Stimulated activated naive CD8-positive, alpha-beta T cell treated with anti-CD3 and anti-CD28 coated beads, Interleukin-15, amount 100 ng/mL, for 72 hours (primary cell): ENCODE measurements around the gene GPX6.
"Not testable (repeated sequence)": the region's sequence is repeated elsewhere in the genome, so short reads cannot be mapped to it uniquely, and the experiment has no call there.

Source experiments
- ATAC-seq: fragments of 150-1000 bp; cut with Tn5 transposase; 2 replicates; pipeline ENCODE4 v1.10.0; 2021; ENCODE audit warnings: mild to moderate bottlenecking, moderate library complexity
- DNase-seq, 2 donors: peaks; one replicate each; pipeline ENCODE4 v3.0.0; 2021 to 2022
- H3K27ac Mint-ChIP-seq, 2 donors: one replicate each; pipeline ENCODE4 v1.8.0; 2022; ENCODE audit warnings: mild to moderate bottlenecking in 2 of 2, mixed read lengths in 2 of 2, moderate library complexity in 2 of 2
- H3K27me3 Mint-ChIP-seq: one replicate; pipeline ENCODE4 v1.8.0; 2022; ENCODE audit warnings: mixed read lengths
- H3K4me1 Mint-ChIP-seq: one replicate; pipeline ENCODE4 v1.8.0; 2022; ENCODE audit warnings: mild to moderate bottlenecking, mixed read lengths
- H3K4me3 Mint-ChIP-seq, 2 donors: one replicate each; pipeline ENCODE4 v1.8.0; 2022; ENCODE audit warnings: mild to moderate bottlenecking in 2 of 2, mixed read lengths in 2 of 2, moderate library complexity in 1 of 2
- H3K9me3 Mint-ChIP-seq, 2 donors: one replicate each; pipeline ENCODE4 v1.8.0; 2022; ENCODE audit warnings: mixed read lengths in 2 of 2

GPX6 gene

DNA sequence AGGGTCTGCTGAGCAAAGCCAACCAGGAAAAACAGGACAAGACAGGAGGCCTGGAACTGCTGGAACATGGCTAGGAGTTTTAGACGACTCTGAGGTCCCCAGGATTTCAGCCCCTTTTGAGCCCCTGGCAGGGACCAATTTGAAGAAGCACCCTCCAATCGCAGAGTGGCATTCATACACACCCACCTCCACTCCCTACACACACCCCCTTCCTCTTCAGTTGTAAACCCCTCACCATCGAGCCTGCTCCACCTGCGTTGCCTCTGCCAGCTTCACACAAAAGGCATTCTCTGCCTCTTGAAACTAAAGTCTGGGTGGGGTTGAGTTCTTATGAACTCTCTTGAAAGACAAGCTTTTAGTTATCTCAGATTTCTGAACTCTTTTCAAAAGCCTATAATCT lies at the start of gene GPX6:
TSS of gene GPX6 (minus strand) at position 118 of the 400 bp plus-strand sequence. CDS start at position 68, 50 bp downstream.
- DNase-seq, result no peak
- Mint-ChIP-seq H3K4me1 (no peaks in the 10 kb centered on the region), H3K4me3 (no peak within 1 kb of the TSS), H3K27ac (no peak within 1 kb of the TSS), H3K27me3 (peaks cover 32% of the 10 kb centered on the region), H3K9me3 (no peaks in the 10 kb centered on the region)
- ATAC-seq, result no peak

DNA sequence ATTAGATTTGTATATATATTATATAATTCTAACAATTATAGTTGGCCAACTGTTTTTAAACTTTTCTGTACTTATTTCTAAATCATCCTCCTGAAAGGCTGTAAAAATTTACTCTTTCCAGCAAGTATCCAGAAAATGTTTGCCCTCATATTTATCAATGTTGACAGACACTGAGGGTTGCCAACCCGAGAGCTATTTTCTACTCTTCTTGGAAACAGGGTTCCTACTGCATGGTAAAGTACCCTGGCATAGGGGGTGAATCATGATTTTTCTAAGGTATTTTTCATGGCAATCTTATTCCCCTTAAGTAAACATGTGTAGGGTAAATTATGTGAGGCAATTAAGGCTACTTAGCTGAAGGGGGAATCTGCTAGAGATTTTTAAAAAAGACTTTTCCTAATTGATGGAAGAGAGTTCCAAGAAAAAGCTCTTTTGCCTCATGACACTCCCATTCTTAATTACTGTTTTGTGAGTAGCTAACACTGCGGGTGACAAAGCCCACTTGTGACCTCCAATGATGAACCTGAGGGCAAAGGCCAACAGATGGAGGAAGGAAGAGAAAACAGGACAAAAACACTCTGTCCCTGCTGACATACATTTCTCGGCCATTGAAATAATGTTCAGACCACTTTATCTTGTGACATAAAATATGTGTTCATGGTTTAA lies 48.0 kb upstream of the GPX6 start:
- Mint-ChIP-seq H3K4me3 (no peak overlapping the region), H3K27ac (no peak overlapping the region), H3K27me3 (peaks cover 55% of the 10 kb centered on the region), H3K9me3 (no peaks in the 10 kb centered on the region), H3K4me1 (no peaks in the 10 kb centered on the region)
- no peak for ATAC-seq
- no peak for DNase-seq

GRCh38 chr6:28558629-28559028 lies 43.0 kb upstream of the GPX6 start:
- DNase-seq (no peak), ATAC-seq (no peak)
- Mint-ChIP-seq H3K27ac (no peak overlapping the region), H3K4me1 (peaks cover 6% of the 10 kb centered on the region), H3K4me3 (no peak overlapping the region), H3K27me3 (peaks cover 50% of the 10 kb centered on the region), H3K9me3 (no peaks in the 10 kb centered on the region)

GRCh38 chr6:28555136-28555535 lies 39.5 kb upstream of the GPX6 start:
- no peak for ATAC-seq
- no peak overlapping the region for H3K27ac Mint-ChIP-seq
- H3K9me3 Mint-ChIP-seq, result no peaks in the 10 kb centered on the region
- H3K27me3 Mint-ChIP-seq, result peaks cover 59% of the 10 kb centered on the region
- DNase-seq, result no peak
- H3K4me3 Mint-ChIP-seq, result no peak overlapping the region
- H3K4me1 Mint-ChIP-seq, result peaks cover 6% of the 10 kb centered on the region

GRCh38 chr6:28553986-28554881 lies 38.6 kb upstream of the GPX6 start:
- no peak for ATAC-seq
- DNase-seq, result no peak
- no peak overlapping the region for H3K27ac Mint-ChIP-seq
- no peaks in the 10 kb centered on the region for H3K9me3 Mint-ChIP-seq
- peak overlapping the region; percentile 6 to 36 for H3K4me3 Mint-ChIP-seq
- peaks cover 62% of the 10 kb centered on the region for H3K27me3 Mint-ChIP-seq
- peaks cover 6% of the 10 kb centered on the region for H3K4me1 Mint-ChIP-seq

GRCh38 chr6:28553384-28553985 lies 37.9 kb upstream of the GPX6 start:
- Mint-ChIP-seq H3K4me3 (no peak overlapping the region), H3K27me3 (peaks cover 70% of the 10 kb centered on the region), H3K4me1 (peaks cover 6% of the 10 kb centered on the region), H3K27ac (no peak overlapping the region), H3K9me3 (no peaks in the 10 kb centered on the region)
- no peak for DNase-seq
- no peak for ATAC-seq

DNA sequence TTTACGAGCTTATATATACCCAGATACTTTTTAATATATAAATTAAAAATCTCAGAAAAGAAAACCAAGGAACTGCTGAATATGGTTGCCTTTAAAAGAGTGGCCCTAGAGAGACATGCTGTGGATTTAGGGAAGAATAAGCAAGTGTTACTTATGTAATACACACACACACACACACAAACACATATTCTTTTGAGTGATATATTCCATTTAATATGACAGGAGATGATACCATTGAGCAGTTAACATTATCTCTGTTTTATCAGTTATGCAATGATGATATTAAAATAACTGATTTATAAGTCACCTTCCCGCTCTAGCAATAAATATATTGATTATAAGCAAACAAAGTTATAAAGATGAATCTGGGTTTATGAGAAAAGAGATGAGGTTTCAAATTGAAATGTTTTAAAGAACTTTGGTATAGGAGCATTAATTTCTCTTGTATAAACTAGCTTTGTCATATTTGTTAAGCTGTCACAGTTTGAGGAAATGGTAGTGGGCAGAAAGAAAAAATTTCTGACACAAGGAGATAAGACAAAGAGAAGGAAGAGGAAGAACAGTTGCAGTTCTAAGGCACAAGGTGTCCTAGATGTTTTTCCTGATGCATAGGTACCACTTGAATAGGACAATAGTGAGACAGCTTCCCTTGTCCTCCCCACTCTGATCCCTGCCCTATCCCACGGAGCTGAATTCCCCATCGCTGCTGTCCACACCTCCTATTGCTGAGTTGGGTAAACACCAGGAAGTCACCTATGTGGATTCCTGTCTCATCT lies 36.5 kb upstream of the GPX6 start:
- no peak for DNase-seq
- no peak for ATAC-seq
- peaks cover 78% of the 10 kb centered on the region for H3K27me3 Mint-ChIP-seq
- H3K4me1 Mint-ChIP-seq, result peaks cover 6% of the 10 kb centered on the region
- H3K9me3 Mint-ChIP-seq, result no peaks in the 10 kb centered on the region
- no peak overlapping the region for H3K27ac Mint-ChIP-seq
- H3K4me3 Mint-ChIP-seq, result no peak overlapping the region

DNA sequence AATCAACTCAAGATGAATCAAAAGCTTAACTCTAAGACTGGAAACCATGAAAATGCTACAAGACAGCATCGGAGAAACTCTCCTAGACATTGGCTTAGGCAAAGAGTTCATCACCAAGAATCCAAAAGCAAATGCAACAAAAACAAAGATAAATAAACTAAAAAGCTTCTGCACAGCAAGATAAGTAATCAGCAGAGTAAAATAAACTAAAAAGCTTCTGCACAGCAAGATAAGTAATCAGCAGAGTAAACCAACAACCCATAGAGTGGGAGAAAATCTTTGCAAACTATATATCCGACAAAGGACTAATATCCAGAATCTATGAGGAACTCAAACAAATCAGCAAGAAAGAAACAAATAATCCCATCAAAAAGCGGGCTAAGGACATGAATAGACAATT lies 31.4 kb upstream of the GPX6 start:
- not testable (repeated sequence) for H3K9me3 Mint-ChIP-seq, DNase-seq, H3K27ac Mint-ChIP-seq, H3K4me3 Mint-ChIP-seq, ATAC-seq
- Mint-ChIP-seq H3K4me1 (peaks cover 24% of the 10 kb centered on the region), H3K27me3 (peaks cover 65% of the 10 kb centered on the region)

DNA sequence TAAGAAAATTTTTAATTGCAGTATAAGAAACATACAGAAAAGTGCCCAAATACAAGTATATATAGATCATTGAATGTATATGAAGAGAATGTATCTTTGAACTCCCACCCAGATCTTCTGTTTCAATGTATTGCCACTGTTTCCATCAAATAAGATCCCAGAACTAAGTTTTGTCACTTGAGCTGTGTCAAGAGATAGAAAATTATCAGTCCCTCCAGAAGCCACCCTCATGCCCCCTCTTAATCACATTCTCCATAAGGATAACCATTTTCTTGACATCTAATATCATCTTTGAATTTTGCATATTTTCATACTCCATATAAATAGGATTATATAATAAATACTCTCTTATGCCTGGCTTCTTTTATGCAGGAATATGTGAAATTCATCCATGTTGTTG lies 30.4 kb upstream of the GPX6 start:
- Mint-ChIP-seq H3K4me1 (peaks cover 25% of the 10 kb centered on the region), H3K4me3 (no peak overlapping the region), H3K27me3 (peaks cover 68% of the 10 kb centered on the region), H3K27ac (no peak overlapping the region), H3K9me3 (peaks cover 0 to 7% of the 10 kb centered on the region in 2 donors)
- DNase-seq (no peak), ATAC-seq (no peak)

GRCh38 chr6:28543651-28544610 lies 28.3 kb upstream of the GPX6 start:
- peak; percentile 37 to 40 for DNase-seq
- peak; percentile 61 for ATAC-seq
- H3K4me3 Mint-ChIP-seq, result peak overlapping the region; percentile 86 to 91
- peaks cover 25% of the 10 kb centered on the region for H3K4me1 Mint-ChIP-seq
- H3K27me3 Mint-ChIP-seq, result peaks cover 66% of the 10 kb centered on the region
- H3K27ac Mint-ChIP-seq, result peak overlapping the region; percentile 44 to 97
- peaks cover 5 to 7% of the 10 kb centered on the region in 2 donors for H3K9me3 Mint-ChIP-seq

GRCh38 chr6:28542440-28543296 lies 27.1 kb upstream of the GPX6 start:
- Mint-ChIP-seq H3K9me3 (peaks cover 5 to 7% of the 10 kb centered on the region in 2 donors), H3K4me3 (peak overlapping the region; percentile 80 to 91), H3K4me1 (peaks cover 38% of the 10 kb centered on the region), H3K27ac (peak overlapping the region; percentile 91 to 97), H3K27me3 (peaks cover 69% of the 10 kb centered on the region)
- DNase-seq (peak; percentile 71 to 75), ATAC-seq (peak; percentile 81)

DNA sequence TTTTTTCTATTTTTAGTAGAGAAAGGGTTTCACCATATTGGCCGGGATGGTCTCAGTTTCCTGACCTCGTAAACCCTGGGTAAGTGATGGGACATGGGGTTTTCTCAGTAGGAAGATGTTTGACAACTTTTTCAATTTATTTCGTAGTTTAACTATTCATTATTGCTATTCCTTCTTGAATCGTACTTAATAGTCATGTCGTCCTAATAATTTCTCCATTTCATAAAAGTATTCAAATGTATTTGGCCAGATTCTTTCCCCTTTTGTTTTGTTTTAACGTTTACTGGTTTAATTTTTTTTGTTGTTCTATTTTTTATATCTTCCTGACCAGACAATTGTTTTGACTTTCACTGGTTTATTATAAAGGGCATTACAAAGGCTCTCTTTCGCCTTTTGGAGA lies 26.4 kb upstream of the GPX6 start:
- ATAC-seq (no peak), DNase-seq (no peak)
- H3K4me1 Mint-ChIP-seq, result peaks cover 44% of the 10 kb centered on the region
- H3K27ac Mint-ChIP-seq, result peak overlapping the region in 1 of 2 donors; percentile 97
- peak overlapping the region; percentile 80 to 91 for H3K4me3 Mint-ChIP-seq
- H3K9me3 Mint-ChIP-seq, result peaks cover 5 to 7% of the 10 kb centered on the region in 2 donors
- peaks cover 65% of the 10 kb centered on the region for H3K27me3 Mint-ChIP-seq

DNA sequence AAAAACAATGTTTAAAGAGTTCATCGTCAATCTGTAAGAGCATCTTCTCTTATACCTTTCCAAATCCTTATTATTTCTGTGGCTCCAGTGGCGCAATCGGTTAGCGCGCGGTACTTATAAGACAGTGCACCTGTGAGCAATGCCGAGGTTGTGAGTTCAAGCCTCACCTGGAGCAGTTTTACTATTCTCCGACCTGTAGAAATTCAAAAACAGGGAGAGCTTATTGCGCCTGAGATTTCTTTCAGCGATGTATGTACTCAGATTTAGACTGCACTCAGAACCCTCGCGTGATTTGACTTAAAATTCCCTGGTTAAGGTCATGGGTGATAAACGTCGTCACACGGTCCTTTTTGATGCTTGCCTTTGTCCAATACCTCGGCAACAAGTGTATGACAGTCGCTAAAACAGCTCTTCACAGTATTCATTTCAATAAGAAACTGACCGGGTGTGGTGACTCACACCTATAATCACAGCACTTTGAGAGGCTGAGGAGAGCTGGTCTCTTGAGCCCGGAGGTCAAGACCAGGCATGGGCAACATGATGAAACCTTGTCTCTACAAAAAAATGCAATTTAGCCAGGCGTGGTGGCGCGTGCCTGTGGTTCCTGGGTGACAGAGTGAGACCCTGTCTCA lies 22.0 kb upstream of the GPX6 start:
- DNase-seq (peak; percentile 20 to 57), ATAC-seq (peak; percentile 86)
- Mint-ChIP-seq H3K4me3 (peak overlapping the region; percentile 59 to 74), H3K9me3 (peaks cover 5 to 7% of the 10 kb centered on the region in 2 donors), H3K4me1 (peaks cover 30% of the 10 kb centered on the region), H3K27ac (peak overlapping the region in 1 of 2 donors; percentile 93), H3K27me3 (peaks cover 57% of the 10 kb centered on the region)
